ENCODE results near the gene ODC1.

DNA sequence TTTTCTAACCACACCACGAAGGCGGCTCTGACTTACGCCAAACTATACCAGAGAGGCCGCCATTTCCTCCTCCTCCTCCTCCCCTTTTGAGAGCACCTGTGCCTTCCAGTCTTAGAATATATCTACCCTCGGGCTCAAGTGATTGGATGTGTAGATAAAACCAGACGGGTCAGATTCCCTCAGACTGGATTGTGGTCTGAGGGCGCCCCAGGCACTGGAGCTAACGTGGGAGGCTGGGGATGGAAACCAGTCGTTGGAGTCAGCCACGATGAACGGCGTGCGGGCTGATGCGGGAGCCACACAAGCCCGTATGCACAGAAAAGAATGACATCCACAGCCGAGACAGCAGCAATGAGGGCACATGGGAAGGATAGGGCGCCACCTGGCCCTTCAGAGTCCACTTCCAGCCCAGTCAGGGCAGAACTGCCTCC is 12.3 kb upstream of the ODC1 start:
- no peak for TF ChIP-seq CTCF (IDR thresholded peaks at IDR 0.05)
- no peak for TF ChIP-seq POLR2A (IDR thresholded peaks at IDR 0.05)
